ENCODE data around the gene LY6G5B.

GRCh38 chr6:31659649-31660380 lies 10.0 kb upstream of the LY6G5B start:
- TF ChIP-seq POLR2A (IDR thresholded peaks at IDR 0.05; ENCODE audit: low read depth, low read length) (no peak), JUN (IDR thresholded peaks at IDR 0.05; ENCODE audit: borderline replicate concordance, insufficient read depth, insufficient read length, low read depth) (no peak), CTCF (IDR thresholded peaks at IDR 0.05; ENCODE audit: extremely low read depth in 1 of 2, insufficient read depth in 1 of 2, low read depth in 1 of 2, low read length in 2 of 2) (no peak), EZH2 (IDR thresholded peaks at IDR 0.05; ENCODE audit: borderline replicate concordance, low read depth, low read length, severe bottlenecking) (no peak), POLR2AphosphoS5 (IDR thresholded peaks at IDR 0.05; ENCODE audit: insufficient read depth, low read depth, low read length) (no peak), MAX (IDR thresholded peaks at IDR 0.05; ENCODE audit: insufficient read depth, insufficient read length) (no peak), FOS (IDR thresholded peaks at IDR 0.05; ENCODE audit: borderline replicate concordance, insufficient read depth, low read length) (no peak), MYC (IDR thresholded peaks at IDR 0.05; ENCODE audit: low read depth, low read length) (no peak)
